IMR-90 (cell line): ENCODE measurements around the gene CLDN9. TPM values are rescaled to one million over a fixed set of nuclear protein-coding genes. Genes with fewer than 3 reads are reported as not detected.

ENCODE experiments used
- ATAC-seq: fragments of 200-7000 bp; cut with Tn5 transposase; 2 replicates; pipeline ENCODE4 v1.9.1; 2020; ENCODE audit warnings: low read depth, mild to moderate bottlenecking, moderate library complexity
- BruUV-seq: library from RNA; stranded (reverse); fragments of 400-500 nt; replicated peaks from 2 replicates; lab custom pipeline; 2021; lab: Mats Ljungman, UMichigan
- CTCF ChIA-PET: fragments of 300-600 bp; formaldehyde crosslinking; extraction: SDS; loops from one replicate; lab custom pipeline; 2021; ENCODE audit warnings: antibody characterized with exemption; lab: Yijun Ruan, JAX
- POLR2A ChIA-PET: fragments of 300-600 bp; sonication (Branson Sonifier 250); formaldehyde crosslinking; loops from one replicate; lab custom pipeline; 2022; ENCODE audit warnings: antibody characterized with exemption; ENCODE audit not compliant: unreplicated experiment; lab: Charles Lee
- DNase-seq: peaks from one replicate; pipeline ENCODE4 v3.0.0; 2013
- H2AFZ ChIP-seq: replicated peaks from 2 replicates; pipeline ENCODE3; 2013; ENCODE audit warnings: low read length, mild to moderate bottlenecking; ENCODE audit not compliant: poor library complexity
- H2AK5ac ChIP-seq: 2 replicates; pipeline ENCODE4 v1.6.1; 2013; ENCODE audit warnings: low read depth, low read length, inconsistent platforms
- H2AK9ac ChIP-seq: replicated peaks from 2 replicates; pipeline ENCODE3; 2013; ENCODE audit warnings: mild to moderate bottlenecking, low read depth, low read length, moderate library complexity; ENCODE audit not compliant: poor library complexity
- H2BK120ac ChIP-seq: 2 replicates; pipeline ENCODE4 v1.6.1; 2013; ENCODE audit warnings: low read depth, low read length, inconsistent platforms
- H2BK15ac ChIP-seq: 3 replicates; pipeline ENCODE4 v1.6.1; 2013; ENCODE audit warnings: low read depth, low read length, inconsistent platforms
- H2BK20ac ChIP-seq: 2 replicates; pipeline ENCODE4 v1.6.1; 2013; ENCODE audit warnings: low read depth, mild to moderate bottlenecking, inconsistent platforms, low read length, moderate library complexity
- H2BK5ac ChIP-seq: 2 replicates; pipeline ENCODE4 v1.6.1; 2013; ENCODE audit warnings: mild to moderate bottlenecking, low read depth, low read length, inconsistent platforms; ENCODE audit not compliant: poor library complexity, severe bottlenecking
- H3K14ac ChIP-seq: replicated peaks from 2 replicates; pipeline ENCODE4 v1.6.1; 2013; ENCODE audit warnings: low read depth, low read length, inconsistent platforms
- H3K18ac ChIP-seq: 2 replicates; pipeline ENCODE4 v1.6.1; 2013; ENCODE audit warnings: low read depth, low read length, control low read depth
- H3K23ac ChIP-seq: 2 replicates; pipeline ENCODE4 v1.6.1; 2013; ENCODE audit warnings: low read depth, low read length, inconsistent platforms
- H3K27ac ChIP-seq: 2 replicates; pipeline ENCODE4 v1.5.1; 2013; ENCODE audit warnings: mild to moderate bottlenecking, control low read depth, low read length; ENCODE audit not compliant: insufficient read depth
- H3K27me3 ChIP-seq: 2 replicates; pipeline ENCODE4 v1.6.1; 2013; ENCODE audit warnings: low read length; ENCODE audit not compliant: control insufficient read depth, insufficient read depth
- H3K36me3 ChIP-seq: 2 replicates; pipeline ENCODE4 v1.6.1; 2013; ENCODE audit warnings: low read length, mixed read lengths; ENCODE audit not compliant: control insufficient read depth, insufficient read depth
- H3K4ac ChIP-seq: 2 replicates; pipeline ENCODE4 v1.6.1; 2013; ENCODE audit warnings: low read depth, low read length, inconsistent platforms
- H3K4me1 ChIP-seq: 2 replicates; pipeline ENCODE4 v1.6.1; 2013; ENCODE audit warnings: low read length, mixed read lengths; ENCODE audit not compliant: control insufficient read depth, insufficient read depth
- H3K4me2 ChIP-seq: 2 replicates; pipeline ENCODE4 v1.6.1; 2013; ENCODE audit warnings: low read depth, mild to moderate bottlenecking, control low read depth, low read length, moderate library complexity
- H3K4me3 ChIP-seq: 2 replicates; pipeline ENCODE4 v1.5.1; 2013; ENCODE audit warnings: low read depth, mild to moderate bottlenecking, control low read depth, low read length, moderate library complexity; ENCODE audit not compliant: insufficient read depth
- H3K56ac ChIP-seq: 2 replicates; pipeline ENCODE4 v1.6.1; 2013; ENCODE audit warnings: low read length, inconsistent platforms; ENCODE audit not compliant: insufficient read depth; ENCODE audit errors: extremely low read depth
- H3K79me1 ChIP-seq, 2 experiments: 2 replicates each; pipeline ENCODE4 v1.6.1; 2013; ENCODE audit warnings: low read length in 2 of 2, inconsistent platforms in 1 of 2, low read depth in 1 of 2
- H3K9ac ChIP-seq: 2 replicates; pipeline ENCODE4 v1.6.1; 2013; ENCODE audit warnings: low read depth, low read length, control low read depth
- H3K9me1 ChIP-seq: 2 replicates; pipeline ENCODE4 v1.6.1; 2013; ENCODE audit warnings: low read length, inconsistent platforms; ENCODE audit not compliant: insufficient read depth
- H3K9me3 ChIP-seq: 2 replicates; pipeline ENCODE4 v1.6.1; 2013; ENCODE audit warnings: low read length; ENCODE audit not compliant: control insufficient read depth, insufficient read depth
- H4K20me1 ChIP-seq: 2 replicates; pipeline ENCODE4 v1.6.1; 2013; ENCODE audit warnings: low read length, inconsistent platforms; ENCODE audit not compliant: insufficient read depth
- H4K5ac ChIP-seq: 2 replicates; pipeline ENCODE4 v1.6.1; 2013; ENCODE audit warnings: mild to moderate bottlenecking, low read depth, low read length, control low read depth
- H4K8ac ChIP-seq, 2 experiments: 2 replicates each; pipeline ENCODE4 v1.6.1; 2013; ENCODE audit warnings: low read depth in 2 of 2, low read length in 2 of 2, control low read depth in 1 of 2, inconsistent platforms in 1 of 2
- H4K91ac ChIP-seq: 2 replicates; pipeline ENCODE4 v1.6.1; 2013; ENCODE audit warnings: low read depth, low read length, inconsistent platforms; ENCODE audit not compliant: insufficient read depth
- CEBPB ChIP-seq: IDR thresholded peaks from 2 replicates; pipeline ENCODE4 v1.6.1; 2012; ENCODE audit warnings: low read depth, low read length, improper control_type of control experiment
- CHD1 ChIP-seq: IDR thresholded peaks from 2 replicates; pipeline ENCODE4 v1.6.1; 2012; ENCODE audit warnings: low read depth, low read length, improper control_type of control experiment
- ELK1 ChIP-seq: fragments of 150-350 bp; IDR thresholded peaks from 2 replicates; pipeline ENCODE4 v1.6.1; 2016; ENCODE audit warnings: low read depth, mild to moderate bottlenecking, low read length, moderate library complexity, borderline replicate concordance
- FOS ChIP-seq: fragments of 150-350 bp; IDR thresholded peaks from 2 replicates; pipeline ENCODE4 v1.6.1; 2016; ENCODE audit warnings: low read depth, low read length
- MAZ ChIP-seq: IDR thresholded peaks from 2 replicates; pipeline ENCODE4 v1.6.1; 2012; ENCODE audit warnings: low read depth, mild to moderate bottlenecking, low read length, improper control_type of control experiment, moderate library complexity, borderline replicate concordance
- MXI1 ChIP-seq: IDR thresholded peaks from 2 replicates; pipeline ENCODE4 v1.6.1; 2012; ENCODE audit warnings: low read depth, mild to moderate bottlenecking, low read length, moderate library complexity, borderline replicate concordance
- NFE2L2 ChIP-seq: fragments of 150-350 bp; IDR thresholded peaks from 2 replicates; pipeline ENCODE4 v1.6.1; 2016; ENCODE audit warnings: low read depth, mild to moderate bottlenecking, low read length
- POLR2A ChIP-seq: IDR thresholded peaks from 2 replicates; pipeline ENCODE4 v1.6.1; 2012; ENCODE audit warnings: mild to moderate bottlenecking, low read depth, low read length
- RAD21 ChIP-seq: IDR thresholded peaks from 2 replicates; pipeline ENCODE4 v1.6.1; 2012; ENCODE audit warnings: low read length, improper control_type of control experiment
- RCOR1 ChIP-seq: IDR thresholded peaks from 2 replicates; pipeline ENCODE4 v1.6.1; 2012; ENCODE audit warnings: mild to moderate bottlenecking, low read length, improper control_type of control experiment; ENCODE audit not compliant: insufficient replicate concordance
- RFX5 ChIP-seq: IDR thresholded peaks from 2 replicates; pipeline ENCODE4 v1.8.0; 2012; ENCODE audit warnings: low read depth, mild to moderate bottlenecking, low read length, moderate library complexity
- SMC3 ChIP-seq: fragments of 150-350 bp; IDR thresholded peaks from 2 replicates; pipeline ENCODE4 v1.6.1; 2016; ENCODE audit warnings: low read depth, mild to moderate bottlenecking, antibody characterized with exemption, low read length, moderate library complexity
- USF2 ChIP-seq: fragments of 150-350 bp; IDR thresholded peaks from 2 replicates; pipeline ENCODE4 v1.6.1; 2017; ENCODE audit warnings: mild to moderate bottlenecking, antibody characterized with exemption, low read length, low read depth
- WGBS, 2 experiments: methylation state at CpG; one replicate each; pipeline versions ENCODE4 v1.1.5 to v1.1.7; 2013; ENCODE audit warnings: missing lambda C conversion rate in 2 of 2; ENCODE audit not compliant: insufficient read length in 1 of 2; ENCODE audit errors: extremely low coverage in 2 of 2; 5-methylcytosine and 5-hydroxymethylcytosine counted together
- dilution Hi-C: fragments of 300-500 bp; cut with HindIII; formaldehyde crosslinking; loops from one replicate; pipeline ENCODE4 v1.14.3; 2018; ENCODE audit warnings: low sequenced_read_pairs; ENCODE audit not compliant: unreplicated experiment
- in situ Hi-C: fragments of 300-500 bp; cut with MboI; formaldehyde crosslinking; loops from 3 replicates; pipeline ENCODE4 v1.14.3; 2019; ENCODE audit warnings: low sequenced_read_pairs, inconsistent platforms, mixed read lengths
- intact Hi-C: fragments of 100-400 bp; cut with micrococcal nuclease; formaldehyde crosslinking; loops from 2 replicates; pipeline ENCODE4 v1.10.0; 2022
- polyA plus RNA-seq, 3 experiments: library from polyadenylated mRNA; depleted of rRNA; stranded (reverse); fragments of >200 nt; gene quantifications; 2 replicates each; pipeline ENCODE4 v1.2.3, GENCODE V29; 2012; ENCODE audit warnings: low replicate concordance in 1 of 3
- total RNA-seq: library from RNA; depleted of rRNA; stranded (reverse); fragments of >200 nt; gene quantifications from 2 replicates; pipeline ENCODE4 v1.2.3, GENCODE V29; 2012

The CLDN9 gene
- total and polyA plus RNA-seq, 2 of the 4 experiments (the other 2 are of a cell fraction): 0.05 TPM; not detected in 1

GRCh38 chr16:3020604-3021448, 8.1 kb downstream of the CLDN9 start:
- peak overlapping the region; percentile 98 for H4K91ac ChIP-seq
- peak overlapping the region; percentile 32; the same call in 1 of the 3 replicates for H2BK15ac ChIP-seq
- peak overlapping the region; percentile 99 for H3K14ac ChIP-seq
- peak overlapping the region; percentile 76 for H4K5ac ChIP-seq
- intact Hi-C loops: no loop called here
- peak overlapping the region; percentile 83 for H3K18ac ChIP-seq
- peaks cover 0 to 27% of the 10 kb centered on the region in 2 experiments; a peak in 2 of 4 replicates for H3K79me1 ChIP-seq
- BruUV-seq: no TSS peak
- 0% methylated on average over 8 of the region's 57 CpGs; no CpG with 5 or more reads in 1 of the 2 experiments for WGBS, 2 experiments
- peaks cover 11% of the 10 kb centered on the region for H3K36me3 ChIP-seq
- H2BK5ac ChIP-seq: peak overlapping the region; percentile 99
- peak overlapping the region; percentile 99 for H3K4ac ChIP-seq
- H2AK5ac ChIP-seq: peak overlapping the region; percentile 93
- peak overlapping the region; percentile 77 for H3K4me3 ChIP-seq
- ATAC-seq (peak; percentile 30), DNase-seq (peak; percentile 89)
- peak overlapping the region; percentile 74 to 99 for H4K8ac ChIP-seq
- peaks cover 31% of the 10 kb centered on the region for H4K20me1 ChIP-seq
- H3K9ac ChIP-seq: peak overlapping the region; percentile 94
- ChIA-PET POLR2A (interaction anchor here (0.6 to 2.0 kb wide), 2 partner anchors 11 to 496 kb away, joined by 3 to 7 read pairs; no protein-coding TSS in a partner anchor), CTCF (interaction anchor here (0.5 to 2.7 kb wide), 2 partner anchors 10 to 1152 kb away, joined by 8 to 12 read pairs; no protein-coding TSS in a partner anchor)
- H3K23ac ChIP-seq: peak overlapping the region; percentile 100
- H2BK20ac ChIP-seq: peak overlapping the region; percentile 4; the same call in 1 of the 2 replicates
- H3K27me3 ChIP-seq: no peaks in the 10 kb centered on the region; the same call in 1 of the 2 replicates
- peak overlapping the region; percentile 99 for H2AK9ac ChIP-seq
- H3K4me1 ChIP-seq: peaks cover 11% of the 10 kb centered on the region
- in situ Hi-C loops: no loop called here
- dilution Hi-C loops: no loop called here
- H3K27ac ChIP-seq: peak overlapping the region; percentile 97
- peak overlapping the region; percentile 91 for H2BK120ac ChIP-seq
- H3K56ac ChIP-seq: peak overlapping the region; percentile 100
- no peaks in the 10 kb centered on the region for H3K9me3 ChIP-seq
- H2AFZ ChIP-seq: peak overlapping the region; percentile 67
- peak overlapping the region; percentile 79 for H3K4me2 ChIP-seq
- no peaks in the 10 kb centered on the region for H3K9me1 ChIP-seq
- TF ChIP-seq RAD21 (no peak), CHD1 (peak; percentile 14; the same call in 1 of the 2 replicates), MXI1 (no peak), USF2 (peak; percentile 64), ELK1 (no peak), SMC3 (no peak), FOS (peak; percentile 89), NFE2L2 (no peak), RCOR1 (no peak), MAZ (peak; percentile 81), POLR2A (peak; percentile 34), RFX5 (no peak), CEBPB (no peak)
